GM23248 (cell line): ENCODE results near the gene CMSS1. TPM values are rescaled to one million over a fixed set of nuclear protein-coding genes. Genes with fewer than 3 reads are reported as not detected.

Experiments used
- DNase-seq: peaks from one replicate; pipeline ENCODE4 v3.0.0-alpha.2; 2015
- H2AFZ ChIP-seq: fragments of 200-600 bp; sonication (generic); 2 replicates; pipeline ENCODE4 v1.6.1; 2016; ENCODE audit warnings: antibody characterized with exemption
- H3F3A ChIP-seq: fragments of 200-600 bp; sonication (generic); 2 replicates; pipeline ENCODE4 v1.6.1; 2016; ENCODE audit warnings: mild to moderate bottlenecking, antibody characterized with exemption, mixed run types; ENCODE audit not compliant: insufficient read depth
- H3K27ac ChIP-seq: fragments of 200-600 bp; sonication (generic); 2 replicates; pipeline ENCODE4 v1.5.1; 2016; ENCODE audit warnings: mild to moderate bottlenecking
- H3K27me3 ChIP-seq: fragments of 200-600 bp; sonication (generic); replicated peaks from 2 replicates; pipeline ENCODE4 v1.6.1; 2016; ENCODE audit warnings: mild to moderate bottlenecking; ENCODE audit not compliant: insufficient read depth
- H3K36me3 ChIP-seq: fragments of 200-600 bp; sonication (generic); 2 replicates; pipeline ENCODE4 v1.6.1; 2016; ENCODE audit warnings: low read depth, mild to moderate bottlenecking
- H3K4me1 ChIP-seq: fragments of 200-600 bp; sonication (generic); 2 replicates; pipeline ENCODE4 v1.6.1; 2016; ENCODE audit warnings: mild to moderate bottlenecking; ENCODE audit not compliant: insufficient read depth
- H3K4me2 ChIP-seq: fragments of 200-600 bp; sonication (generic); one replicate; pipeline ENCODE4 v1.6.1; 2016; ENCODE audit warnings: mild to moderate bottlenecking; ENCODE audit not compliant: unreplicated experiment
- H3K4me3 ChIP-seq: fragments of 200-600 bp; sonication (generic); 2 replicates; pipeline ENCODE4 v1.5.1; 2016; ENCODE audit warnings: mild to moderate bottlenecking
- H3K79me2 ChIP-seq: fragments of 200-600 bp; sonication (generic); 2 replicates; pipeline ENCODE4 v1.6.1; 2016; ENCODE audit warnings: mild to moderate bottlenecking; ENCODE audit not compliant: insufficient read depth
- H3K9ac ChIP-seq: fragments of 200-600 bp; sonication (generic); 2 replicates; pipeline ENCODE4 v1.6.1; 2016; ENCODE audit warnings: mild to moderate bottlenecking
- H3K9me2 ChIP-seq: fragments of 200-600 bp; sonication (generic); 2 replicates; pipeline ENCODE4 v1.6.1; 2016; ENCODE audit warnings: mixed run types, mild to moderate bottlenecking, moderate library complexity; ENCODE audit not compliant: insufficient read depth
- H3K9me3 ChIP-seq: fragments of 200-600 bp; sonication (generic); one replicate; pipeline ENCODE4 v1.6.1; 2017; ENCODE audit warnings: low read depth
- H4K20me1 ChIP-seq: fragments of 200-600 bp; sonication (generic); 2 replicates; pipeline ENCODE4 v1.6.0; 2016; ENCODE audit not compliant: insufficient read depth
- EZH2 ChIP-seq: fragments of 200-600 bp; sonication (generic); IDR thresholded peaks from 2 replicates; pipeline ENCODE4 v1.6.1; 2018; ENCODE audit warnings: antibody characterized with exemption, mild to moderate bottlenecking; ENCODE audit not compliant: insufficient read depth, poor library complexity, severe bottlenecking
- EZH2phosphoT487 ChIP-seq: fragments of 200-600 bp; sonication (generic); IDR thresholded peaks from 2 replicates; pipeline ENCODE4 v1.6.1; 2018; ENCODE audit warnings: antibody characterized with exemption, moderate library complexity, mild to moderate bottlenecking, low read depth; ENCODE audit not compliant: insufficient read depth
- WGBS, 2 experiments: methylation state at CpG; one replicate each; pipeline ENCODE4 v1.1.6; 2015 to 2017; ENCODE audit warnings: low lambda C conversion rate in 2 of 2, low coverage in 1 of 2; ENCODE audit errors: missing lambda C conversion rate in 2 of 2; 5-methylcytosine and 5-hydroxymethylcytosine counted together
- in situ Hi-C: fragments of 300-500 bp; cut with MboI; formaldehyde crosslinking; loops from 2 replicates; pipeline ENCODE4 v1.15.0; 2020
- polyA plus RNA-seq: library from polyadenylated mRNA; unstranded; fragments of >200 nt; fragmentation: Nextera tagmentation; extraction: Ambion mirVana; gene quantifications from 2 replicates; pipeline ENCODE4 v1.2.1, GENCODE V29; 2016
- total RNA-seq: library from RNA; depleted of rRNA; stranded (reverse); fragments of >200 nt; shearing (Covaris generic); gene quantifications from 2 replicates; pipeline ENCODE4 v1.2.3, GENCODE V29; 2014

Gene CMSS1
- total and polyA plus RNA-seq, 2 experiments from 2014 or later = 17.2 to 26.6 TPM

DNA sequence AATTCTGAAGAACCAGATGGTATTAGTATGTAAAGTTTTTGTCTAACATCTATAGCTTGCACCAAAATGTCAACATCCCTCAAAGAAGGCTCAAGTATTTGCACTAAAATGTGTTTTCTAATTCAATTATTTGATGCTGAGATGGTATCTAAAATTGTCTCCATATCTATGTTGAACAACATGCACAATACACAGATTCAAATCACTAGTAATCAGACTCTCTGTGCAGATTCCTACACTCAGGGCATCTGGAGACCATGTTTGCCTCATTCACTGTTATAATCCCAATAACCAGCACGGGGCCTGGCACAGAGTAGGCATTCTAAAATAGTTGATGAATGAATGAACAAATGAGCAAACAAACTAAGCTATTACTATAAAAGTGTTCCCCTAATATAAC lies 294.1 kb downstream of the CMSS1 start:
- H2AFZ ChIP-seq = no peak overlapping the region
- no peaks in the 10 kb centered on the region for H4K20me1 ChIP-seq
- no peak overlapping the region for H3K9ac ChIP-seq
- no peak overlapping the region for H3K27ac ChIP-seq
- H3K36me3 ChIP-seq = no peaks in the 10 kb centered on the region
- DNase-seq = no peak
- H3K9me3 ChIP-seq = no peaks in the 10 kb centered on the region
- no peaks in the 10 kb centered on the region for H3F3A ChIP-seq
- H3K27me3 ChIP-seq = no peaks in the 10 kb centered on the region
- no peaks in the 10 kb centered on the region for H3K79me2 ChIP-seq
- no peak overlapping the region for H3K4me3 ChIP-seq
- TF ChIP-seq EZH2 = no peak
- TF ChIP-seq EZH2phosphoT487 = no peak
- WGBS, 2 experiments = 17 to 28% methylated on average over 1 of the region's 1 CpG
- 0 out of 2 replicates have a peak, but pooled peaks cover 3% of the 10 kb centered on the region for H3K4me1 ChIP-seq
- no peak overlapping the region for H3K4me2 ChIP-seq
- in situ Hi-C loops = no loop called here
- H3K9me2 ChIP-seq = no peaks in the 10 kb centered on the region; the same call in 1 of the 2 replicates

DNA sequence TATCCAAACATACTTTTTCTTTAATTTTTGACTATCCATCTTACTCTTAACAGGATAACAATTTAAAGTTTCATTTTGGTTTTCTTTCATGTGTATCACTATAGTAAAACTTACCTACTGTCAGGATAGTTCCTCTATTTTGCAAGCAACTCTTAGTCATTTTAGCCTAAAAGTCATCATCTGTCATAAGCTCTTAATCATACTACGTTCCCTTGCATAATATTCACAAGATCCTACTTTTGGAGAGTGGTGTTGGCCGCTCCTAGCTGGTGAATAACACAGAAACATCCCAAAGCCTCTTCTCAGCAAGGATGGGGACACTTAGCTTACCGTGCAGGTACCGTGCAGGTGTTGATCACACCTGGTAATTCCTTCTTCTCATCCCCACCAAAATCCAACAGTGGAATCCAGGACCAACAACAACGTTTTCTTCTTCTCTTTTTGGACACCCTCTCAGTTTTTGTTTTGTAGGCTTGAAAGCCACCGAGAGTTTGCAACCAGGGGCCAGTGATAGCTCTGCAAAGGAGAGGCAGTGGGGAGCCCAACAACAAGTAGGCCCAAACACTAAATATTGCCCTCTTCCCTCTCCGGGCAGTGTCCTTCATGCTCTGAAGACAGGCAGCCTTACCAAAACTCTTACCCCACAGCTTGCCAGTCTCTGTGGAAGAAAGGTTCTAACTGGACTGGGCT lies 296.2 kb downstream of the CMSS1 start:
- Histone ChIP-seq H2AFZ (no peak overlapping the region), H3K9me2 (no peaks in the 10 kb centered on the region; the same call in 1 of the 2 replicates), H3K27ac (no peak overlapping the region), H4K20me1 (no peaks in the 10 kb centered on the region), H3K9me3 (no peaks in the 10 kb centered on the region), H3K9ac (no peak overlapping the region), H3K27me3 (no peaks in the 10 kb centered on the region), H3K79me2 (no peaks in the 10 kb centered on the region), H3K4me3 (no peak overlapping the region), H3F3A (no peaks in the 10 kb centered on the region), H3K36me3 (no peaks in the 10 kb centered on the region; the same call in 1 of the 2 replicates), H3K4me2 (no peak overlapping the region), H3K4me1 (no peaks in the 10 kb centered on the region)
- TF ChIP-seq EZH2phosphoT487 = no peak
- no peak for TF ChIP-seq EZH2
- peak; percentile 52 for DNase-seq
- WGBS, 2 experiments = 79 to 81% methylated on average over 7 of the region's 7 CpGs
- in situ Hi-C loops = no loop called here

DNA sequence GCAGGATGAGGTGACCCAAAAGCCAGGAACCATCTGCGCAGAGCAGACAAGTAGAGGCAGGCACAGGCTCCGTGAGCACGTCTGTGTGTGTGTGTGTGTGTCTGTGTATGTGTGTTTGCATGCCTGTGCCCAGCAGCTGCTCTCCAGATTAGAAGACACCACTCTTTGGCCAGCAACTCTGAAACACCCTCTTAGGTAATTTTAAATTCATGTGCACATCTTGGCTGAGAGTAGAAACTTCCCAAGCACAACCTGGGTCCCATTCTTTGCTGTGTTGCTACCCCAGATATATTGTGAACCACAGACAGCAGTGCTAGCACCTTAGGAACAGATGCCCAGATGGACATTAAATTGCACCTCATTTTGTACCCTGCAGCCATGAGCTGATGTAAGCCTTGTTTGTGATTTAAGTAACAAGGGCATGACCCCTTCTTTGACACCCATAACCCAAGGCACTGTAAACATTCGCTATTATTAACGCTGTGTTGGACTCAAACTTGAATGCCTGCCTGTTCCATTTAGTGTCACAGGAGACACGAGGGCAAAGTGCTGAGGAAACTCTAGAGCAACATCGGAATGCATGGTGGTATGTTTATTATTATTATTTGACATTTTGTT lies 296.9 kb downstream of the CMSS1 start, which contains the start of gene FILIP1L:
TSS of gene FILIP1L (minus strand) at position 89 of the 618 bp plus-strand sequence.
- H3K9ac ChIP-seq = no peak within 1 kb of the TSS
- H3K9me2 ChIP-seq = no peaks in the 10 kb centered on the region; the same call in 1 of the 2 replicates
- H3K36me3 ChIP-seq = no peaks in the 10 kb centered on the region; the same call in 1 of the 2 replicates
- no peak within 1 kb of the TSS for H3K4me2 ChIP-seq
- no peak for TF ChIP-seq EZH2
- no peak for TF ChIP-seq EZH2phosphoT487
- in situ Hi-C loops = no loop called here
- H4K20me1 ChIP-seq = no peaks in the 10 kb centered on the region
- H3K9me3 ChIP-seq = no peaks in the 10 kb centered on the region
- DNase-seq = no peak
- no peaks in the 10 kb centered on the region for H3K79me2 ChIP-seq
- 69 to 73% methylated on average over 7 of the region's 7 CpGs for WGBS, 2 experiments
- no peak within 1 kb of the TSS for H3K27ac ChIP-seq
- H3K27me3 ChIP-seq = no peaks in the 10 kb centered on the region
- no peak within 1 kb of the TSS for H2AFZ ChIP-seq
- no peaks in the 10 kb centered on the region for H3F3A ChIP-seq
- H3K4me3 ChIP-seq = no peak within 1 kb of the TSS
- no peaks in the 10 kb centered on the region for H3K4me1 ChIP-seq

DNA sequence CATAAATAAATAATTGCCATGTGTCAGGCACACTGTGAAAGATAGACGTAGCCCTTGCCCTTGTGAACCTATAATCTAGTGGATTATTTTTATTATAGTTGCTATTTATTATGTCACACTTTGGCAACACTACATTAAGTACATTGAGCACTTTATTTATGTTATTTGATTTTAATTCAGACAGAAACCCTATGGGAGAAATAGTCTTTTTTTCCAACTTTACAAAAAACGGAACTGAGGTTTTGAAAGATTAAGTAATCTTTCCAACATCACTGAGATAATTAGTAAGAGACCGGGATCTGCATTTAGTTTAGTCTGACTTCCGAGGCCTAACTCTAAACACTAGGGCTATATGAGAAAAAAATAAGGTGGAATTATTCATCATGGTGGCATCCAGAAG lies 299.4 kb downstream of the CMSS1 start:
- Histone ChIP-seq H4K20me1 (no peaks in the 10 kb centered on the region), H3K9me2 (no peaks in the 10 kb centered on the region; the same call in 1 of the 2 replicates), H3F3A (no peaks in the 10 kb centered on the region), H3K79me2 (no peaks in the 10 kb centered on the region), H3K4me2 (no peak overlapping the region), H3K4me1 (no peaks in the 10 kb centered on the region), H3K4me3 (no peak overlapping the region), H3K9me3 (no peaks in the 10 kb centered on the region), H3K27me3 (no peaks in the 10 kb centered on the region), H3K27ac (no peak overlapping the region), H3K9ac (no peak overlapping the region), H3K36me3 (no peaks in the 10 kb centered on the region; the same call in 1 of the 2 replicates), H2AFZ (no peak overlapping the region)
- WGBS, 2 experiments = 98% methylated on average over 4 of the region's 4 CpGs
- in situ Hi-C loops = no loop called here
- TF ChIP-seq EZH2 (no peak), EZH2phosphoT487 (no peak)
- DNase-seq = no peak
